GM06990 (cell line): ENCODE results near the gene FAM118A.

ENCODE experiments used
- DNase-seq: peaks from one replicate; pipeline ENCODE4 v3.0.0-alpha.2; 2011; ENCODE audit not compliant: insufficient read length; ENCODE audit errors: extremely low read depth
- H3K27me3 ChIP-seq: replicated peaks from 2 replicates; pipeline ENCODE4 v1.6.0; 2011; ENCODE audit warnings: low read length; ENCODE audit not compliant: control insufficient read depth, insufficient read depth
- H3K36me3 ChIP-seq: 2 replicates; pipeline ENCODE4 v1.5.1; 2011; ENCODE audit warnings: low read length; ENCODE audit not compliant: control insufficient read depth, insufficient read depth
- H3K4me3 ChIP-seq: replicated peaks from 2 replicates; pipeline ENCODE4 v1.5.1; 2011; ENCODE audit warnings: low read depth, mild to moderate bottlenecking, control low read depth, low read length
- TF ChIP-seq, protein P1 (sequence below): IDR thresholded peaks from 2 replicates; pipeline ENCODE4 v1.5.1; 2011; ENCODE audit warnings: low read length, control low read depth, mild to moderate bottlenecking, inconsistent platforms; ENCODE audit not compliant: insufficient read depth, poor library complexity, severe bottlenecking

The FAM118A gene

DNA sequence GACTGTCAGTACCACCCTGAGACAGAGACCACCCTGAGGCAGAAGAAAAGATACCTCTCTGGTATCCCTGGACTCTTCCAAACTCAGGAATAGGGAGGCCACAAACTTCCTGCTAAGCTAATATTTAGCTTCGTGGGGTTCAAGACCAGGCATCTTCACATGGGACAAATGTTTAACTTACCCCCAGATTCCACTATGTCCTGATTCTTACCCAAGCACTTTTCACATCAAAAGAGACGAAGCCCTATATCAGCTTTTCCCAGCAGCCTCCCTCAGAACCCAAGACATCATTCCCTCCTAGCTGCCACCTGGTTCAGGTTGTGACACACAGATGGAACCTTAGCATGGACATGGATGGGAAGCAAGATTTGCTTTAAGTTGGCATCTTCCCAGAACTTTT, 71.6 kb downstream of the FAM118A start:
- no peak overlapping the region for H3K4me3 ChIP-seq
- TF ChIP-seq, protein P1, sequence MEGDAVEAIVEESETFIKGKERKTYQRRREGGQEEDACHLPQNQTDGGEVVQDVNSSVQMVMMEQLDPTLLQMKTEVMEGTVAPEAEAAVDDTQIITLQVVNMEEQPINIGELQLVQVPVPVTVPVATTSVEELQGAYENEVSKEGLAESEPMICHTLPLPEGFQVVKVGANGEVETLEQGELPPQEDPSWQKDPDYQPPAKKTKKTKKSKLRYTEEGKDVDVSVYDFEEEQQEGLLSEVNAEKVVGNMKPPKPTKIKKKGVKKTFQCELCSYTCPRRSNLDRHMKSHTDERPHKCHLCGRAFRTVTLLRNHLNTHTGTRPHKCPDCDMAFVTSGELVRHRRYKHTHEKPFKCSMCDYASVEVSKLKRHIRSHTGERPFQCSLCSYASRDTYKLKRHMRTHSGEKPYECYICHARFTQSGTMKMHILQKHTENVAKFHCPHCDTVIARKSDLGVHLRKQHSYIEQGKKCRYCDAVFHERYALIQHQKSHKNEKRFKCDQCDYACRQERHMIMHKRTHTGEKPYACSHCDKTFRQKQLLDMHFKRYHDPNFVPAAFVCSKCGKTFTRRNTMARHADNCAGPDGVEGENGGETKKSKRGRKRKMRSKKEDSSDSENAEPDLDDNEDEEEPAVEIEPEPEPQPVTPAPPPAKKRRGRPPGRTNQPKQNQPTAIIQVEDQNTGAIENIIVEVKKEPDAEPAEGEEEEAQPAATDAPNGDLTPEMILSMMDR, result no peak
- H3K36me3 ChIP-seq, result no peaks in the 10 kb centered on the region
- DNase-seq, result no peak
- no peaks in the 10 kb centered on the region for H3K27me3 ChIP-seq

DNA sequence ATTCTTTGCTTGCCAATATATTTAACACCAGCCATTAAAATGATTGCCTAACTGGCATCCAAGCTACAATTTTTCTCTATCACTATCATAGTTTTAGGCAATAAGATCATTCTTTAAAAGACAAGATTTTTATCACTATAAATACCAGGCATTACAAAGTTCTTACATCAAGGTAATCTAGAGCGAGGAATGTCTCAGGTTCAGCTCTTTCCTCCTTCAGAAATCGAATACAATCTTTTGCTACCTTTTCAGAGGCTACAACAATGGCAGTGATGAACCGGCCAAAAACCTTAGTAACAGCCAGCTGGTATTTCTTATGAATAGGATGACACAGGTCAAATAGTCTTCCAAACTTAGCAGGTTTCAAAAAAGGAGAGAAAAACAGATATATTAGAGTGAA, 79.8 kb downstream of the FAM118A start:
- TF ChIP-seq, protein P1, result no peak
- Histone ChIP-seq H3K4me3 (no peak overlapping the region), H3K27me3 (no peaks in the 10 kb centered on the region), H3K36me3 (no peaks in the 10 kb centered on the region)
- no peak for DNase-seq
